GM18507 (cell line): ENCODE data around the gene MAGEA6.
"Not testable (repeated sequence)": the region's sequence is repeated elsewhere in the genome, so short reads cannot be mapped to it uniquely, and the experiment has no call there.

Source experiments
- DNase-seq: peaks from one replicate; pipeline ENCODE4 v3.0.0; 2011; ENCODE audit warnings: low read depth; ENCODE audit not compliant: insufficient read length; ENCODE audit errors: extremely low spot score
- FAIRE-seq: peaks from 2 replicates; lab custom pipeline; 2011; peaks lifted over from hg19 to GRCh38; lab: Jason Lieb, UNC

MAGEA6 gene

GRCh38 chrX:152735860-152736511 is 33.5 kb downstream of the MAGEA6 start:
- FAIRE-seq (no peak), DNase-seq (no peak)

- FAIRE-seq (no peak), DNase-seq (no peak)
Observed at GRCh38 chrX:152735101-152735500, 34.4 kb downstream of the MAGEA6 start.

- not testable (repeated sequence) for FAIRE-seq, DNase-seq
Observed at GRCh38 chrX:152734143-152734858, 35.2 kb downstream of the MAGEA6 start.

- FAIRE-seq = no peak
- no peak for DNase-seq
Observed at GRCh38 chrX:152733261-152733975, 36.1 kb downstream of the MAGEA6 start, which contains the start of the genes CSAG1 and MAGEA12. Gene CSAG1 (minus strand): TSS chrX:152733721. CDS start chrX:152732460, 1,261 bp downstream. Gene MAGEA12 (plus strand): TSS chrX:152733757. CDS start chrX:152736162, 2,405 bp downstream.

GRCh38 chrX:152725409-152725808 is 44.1 kb downstream of the MAGEA6 start:
- FAIRE-seq (no peak), DNase-seq (no peak)
